Endothelial cell of umbilical vein (primary cell): ENCODE data around the gene STX5.

Experiments used
- CTCF ChIP-seq, 2 donors: IDR thresholded peaks; 1 replicate in 1 of 2; 2 replicates in 1 of 2; pipeline ENCODE4 v1.5.1; 2011; ENCODE audit warnings: low read length in 2 of 2, mild to moderate bottlenecking in 2 of 2, moderate library complexity in 2 of 2, control low read depth in 1 of 2, inconsistent platforms in 1 of 2, low read depth in 1 of 2; ENCODE audit not compliant: insufficient read depth in 1 of 2; ENCODE audit errors: extremely low read depth in 1 of 2
- EZH2 ChIP-seq: IDR thresholded peaks from 2 replicates; pipeline ENCODE4 v1.6.1; 2012; ENCODE audit warnings: borderline replicate concordance, low read depth, mild to moderate bottlenecking, moderate library complexity, low read length, inconsistent platforms; ENCODE audit not compliant: severe bottlenecking

GRCh38 chr11:62777389-62777788 is 54.5 kb downstream of the STX5 start:
- TF ChIP-seq CTCF (IDR thresholded peaks at IDR 0.05; ENCODE audit: extremely low read depth in 1 of 2, insufficient read depth in 1 of 2, low read depth in 1 of 2, low read length in 2 of 2) (no peak), EZH2 (no peak)
